Prostate gland (tissue), 2 donors: ENCODE results near the gene SPINK8. TPM values are rescaled to one million over a fixed set of nuclear protein-coding genes. Genes with fewer than 3 reads are reported as not detected.

ENCODE experiments used
- DNase-seq: peaks from one replicate; pipeline ENCODE4 v3.0.0-alpha.2; 2019; ENCODE audit warnings: low spot score
- H3K27ac ChIP-seq, 2 donors: fragments of 200-600 bp; sonication (generic); 2 replicates each; pipeline ENCODE4 v1.5.1; 2017 to 2019
- H3K27me3 ChIP-seq: fragments of 200-600 bp; sonication (generic); replicated peaks from 2 replicates; pipeline ENCODE4 v1.5.1; 2019; ENCODE audit not compliant: insufficient read depth
- H3K36me3 ChIP-seq, 2 donors: fragments of 200-600 bp; sonication (generic); 1 replicate in 1 of 2; 2 replicates in 1 of 2; pipeline versions ENCODE4 v1.5.1 to v1.8.1; 2017 to 2019
- H3K4me1 ChIP-seq: fragments of 200-600 bp; sonication (generic); replicated peaks from 2 replicates; pipeline ENCODE4 v1.5.1; 2019
- H3K4me3 ChIP-seq, 2 donors: fragments of 200-600 bp; sonication (generic); 2 replicates each; pipeline ENCODE4 v1.5.1; 2017 to 2019
- H3K9me3 ChIP-seq: fragments of 200-600 bp; sonication (generic); 2 replicates; pipeline ENCODE4 v1.5.1; 2017
- CTCF ChIP-seq, 4 experiments: fragments of 200-600 bp in 2 of 4; fragments of 450-650 bp in 2 of 4; sonication (generic) in 2 of 4; IDR thresholded peaks; 1 replicate in 3 of 4; 2 replicates in 1 of 4; pipeline ENCODE4 v1.5.1; 2016 to 2019; ENCODE audit warnings: antibody characterized with exemption in 4 of 4, mild to moderate bottlenecking in 2 of 4, moderate library complexity in 2 of 4
- POLR2A ChIP-seq: fragments of 450-650 bp; IDR thresholded peaks from one replicate; pipeline ENCODE4 v1.6.1; 2016; ENCODE audit warnings: antibody characterized with exemption, mild to moderate bottlenecking
- POLR2AphosphoS5 ChIP-seq: sonication (generic); formaldehyde crosslinking; IDR thresholded peaks from one replicate; pipeline ENCODE4 v1.6.1; 2017; ENCODE audit warnings: antibody characterized with exemption
- WGBS: methylation state at CpG from one replicate; pipeline ENCODE4 v1.1.5; 2018; 5-methylcytosine and 5-hydroxymethylcytosine counted together
- intact Hi-C: fragments of 100-400 bp; cut with DNase I; formaldehyde crosslinking; loops from one replicate; pipeline ENCODE4 v1.14.2; 2022
- total RNA-seq, 2 donors: library from RNA; depleted of rRNA; stranded (reverse); fragments of >200 nt; gene quantifications; one replicate each; pipeline ENCODE4 v1.1.0, GENCODE V29; 2016

The SPINK8 gene
- total RNA-seq, 2 donors from 2014 or later = 4.9 TPM; not detected in 1

DNA sequence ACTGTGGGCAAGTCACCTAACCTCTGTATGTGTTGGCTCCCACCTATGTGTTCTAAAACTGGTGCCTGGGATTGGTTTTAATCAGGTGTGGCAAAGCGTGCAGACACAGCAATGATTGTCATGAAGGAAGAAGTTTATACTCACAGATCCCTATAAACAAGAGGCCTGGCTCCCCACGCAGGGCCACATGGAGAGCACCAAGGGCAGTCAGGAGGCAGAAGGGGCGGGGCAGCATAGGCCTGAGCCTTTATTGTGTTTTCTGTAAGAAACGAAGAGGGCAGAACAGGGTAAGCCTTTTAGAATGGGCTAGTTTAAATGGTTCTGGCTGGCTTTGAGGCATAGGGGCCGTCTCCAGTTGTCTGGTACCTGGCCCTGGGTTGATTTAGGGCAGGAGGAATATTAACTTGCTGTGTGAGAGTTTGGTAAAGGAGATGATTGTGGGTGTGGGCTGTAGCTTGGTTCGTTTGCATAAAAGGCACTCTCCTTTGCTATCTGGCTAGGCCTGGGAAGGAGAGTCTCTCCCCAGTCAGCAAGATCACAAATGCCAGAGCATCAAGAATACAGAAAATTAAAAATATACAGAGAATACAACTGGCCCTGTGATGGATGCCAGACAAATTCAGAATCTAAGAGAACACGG is 36.4 kb upstream of the SPINK8 start:
- WGBS = 51% methylated on average over 7 of the region's 7 CpGs
- H3K27ac ChIP-seq = no peak overlapping the region

GRCh38 chr3:48367201-48367600 is 33.7 kb upstream of the SPINK8 start:
- H3K27ac ChIP-seq = no peak overlapping the region
- intact Hi-C loops = no loop called here
- H3K4me3 ChIP-seq = no peak overlapping the region
- no peaks in the 10 kb centered on the region for H3K9me3 ChIP-seq
- no peaks in the 10 kb centered on the region for H3K4me1 ChIP-seq
- no peaks in the 10 kb centered on the region for H3K36me3 ChIP-seq
- H3K27me3 ChIP-seq = no peaks in the 10 kb centered on the region
- no peak for DNase-seq
- no peak for TF ChIP-seq POLR2A
- no peak for TF ChIP-seq CTCF (IDR thresholded peaks at IDR 0.05)
- no peak for TF ChIP-seq POLR2AphosphoS5

More for the DNA sequence above, 36.4 kb upstream of the SPINK8 start:
- Histone ChIP-seq H3K4me3 (no peak overlapping the region), H3K36me3 (no peaks in the 10 kb centered on the region), H3K27me3 (no peaks in the 10 kb centered on the region), H3K4me1 (no peaks in the 10 kb centered on the region), H3K9me3 (no peaks in the 10 kb centered on the region)
- no peak for DNase-seq
- intact Hi-C loops = no loop called here
- TF ChIP-seq POLR2A (no peak), CTCF (IDR thresholded peaks at IDR 0.05) (no peak), POLR2AphosphoS5 (no peak)

DNA sequence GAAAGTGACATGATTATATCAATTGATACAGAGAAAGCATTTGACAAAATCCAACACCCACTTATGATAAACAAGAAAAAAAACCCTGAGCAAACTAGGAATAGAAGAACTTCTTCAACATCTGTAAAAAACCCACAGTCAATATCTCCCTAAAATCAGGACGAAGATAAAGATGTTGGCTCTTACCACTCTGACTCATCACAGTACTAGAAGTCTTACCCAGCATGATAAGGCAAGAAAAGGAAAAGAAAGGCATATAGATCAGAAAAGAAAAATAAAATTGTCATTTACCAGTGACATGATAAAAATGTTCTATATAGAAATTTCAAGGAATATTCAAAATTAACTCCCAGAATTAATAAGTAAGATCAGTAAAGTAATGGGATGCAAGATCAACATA is 31.4 kb upstream of the SPINK8 start:
- 86% methylated on average over 1 of the region's 1 CpG for WGBS
- no peak for TF ChIP-seq POLR2AphosphoS5
- no peak for TF ChIP-seq CTCF (IDR thresholded peaks at IDR 0.05)
- no peak for TF ChIP-seq POLR2A
- H3K4me3 ChIP-seq = no peak overlapping the region
- DNase-seq = no peak
- H3K36me3 ChIP-seq = no peaks in the 10 kb centered on the region
- intact Hi-C loops = no loop called here
- H3K27ac ChIP-seq = no peak overlapping the region
- H3K9me3 ChIP-seq = no peaks in the 10 kb centered on the region
- H3K4me1 ChIP-seq = no peaks in the 10 kb centered on the region
- no peaks in the 10 kb centered on the region for H3K27me3 ChIP-seq

GRCh38 chr3:48361928-48362327 is 28.5 kb upstream of the SPINK8 start:
- TF ChIP-seq POLR2A = no peak
- no peak for TF ChIP-seq CTCF (IDR thresholded peaks at IDR 0.05)
- no peak for TF ChIP-seq POLR2AphosphoS5
- intact Hi-C loops = no loop called here
- no peak for DNase-seq

GRCh38 chr3:48356419-48356818 is 23.0 kb upstream of the SPINK8 start:
- 28% methylated on average over 1 of the region's 1 CpG for WGBS
- Histone ChIP-seq H3K36me3 (no peaks in the 10 kb centered on the region), H3K4me1 (no peaks in the 10 kb centered on the region), H3K9me3 (no peaks in the 10 kb centered on the region), H3K27me3 (no peaks in the 10 kb centered on the region), H3K27ac (peak overlapping the region in 1 of 2 donors; percentile 5), H3K4me3 (no peak overlapping the region)
- TF ChIP-seq CTCF (IDR thresholded peaks at IDR 0.05) (no peak), POLR2A (no peak), POLR2AphosphoS5 (peak; percentile 32)
- DNase-seq = peak; percentile 16
- intact Hi-C loops = no loop called here

More at GRCh38 chr3:48361928-48362327, 28.5 kb upstream of the SPINK8 start:
- H3K27me3 ChIP-seq = no peaks in the 10 kb centered on the region
- no peak overlapping the region for H3K27ac ChIP-seq
- H3K4me1 ChIP-seq = no peaks in the 10 kb centered on the region
- no peaks in the 10 kb centered on the region for H3K36me3 ChIP-seq
- no peaks in the 10 kb centered on the region for H3K9me3 ChIP-seq
- H3K4me3 ChIP-seq = no peak overlapping the region
